H9 (cell line): Measurements from ENCODE around the gene RNF103. TPM values are rescaled to one million over a fixed set of nuclear protein-coding genes. Genes with fewer than 3 reads are reported as not detected.

Source experiments
- DNase-seq: peaks from one replicate; pipeline ENCODE4 v3.0.0-alpha.2; 2017
- H2AFZ ChIP-seq: one replicate; pipeline ENCODE4 v1.6.1; 2013; ENCODE audit warnings: mild to moderate bottlenecking, low read length, control low read depth, moderate library complexity
- H2AK5ac ChIP-seq: 2 replicates; pipeline ENCODE4 v1.6.1; 2013; ENCODE audit warnings: low read length, control low read depth, mixed read lengths; ENCODE audit not compliant: insufficient read length
- H2BK120ac ChIP-seq: one replicate; pipeline ENCODE4 v1.6.1; 2013; ENCODE audit warnings: low read depth, mild to moderate bottlenecking, low read length, control low read depth, inconsistent platforms; ENCODE audit not compliant: poor library complexity, severe bottlenecking
- H2BK12ac ChIP-seq: 2 replicates; pipeline ENCODE4 v1.6.1; 2013; ENCODE audit warnings: low read length, control low read depth, mixed read lengths, low read depth; ENCODE audit not compliant: insufficient read length
- H2BK15ac ChIP-seq: 2 replicates; pipeline ENCODE4 v1.6.1; 2013; ENCODE audit warnings: low read depth, low read length, control low read depth
- H2BK20ac ChIP-seq: one replicate; pipeline ENCODE4 v1.6.1; 2013; ENCODE audit warnings: low read depth, mild to moderate bottlenecking, low read length, control low read depth, inconsistent platforms; ENCODE audit not compliant: poor library complexity, severe bottlenecking
- H2BK5ac ChIP-seq: 2 replicates; pipeline ENCODE4 v1.6.1; 2013; ENCODE audit warnings: low read length, control low read depth, mixed read lengths; ENCODE audit not compliant: insufficient read length
- H3K14ac ChIP-seq: 2 replicates; pipeline ENCODE4 v1.6.1; 2013; ENCODE audit warnings: low read length, control low read depth; ENCODE audit not compliant: insufficient read depth
- H3K18ac ChIP-seq: 2 replicates; pipeline ENCODE4 v1.6.1; 2013; ENCODE audit warnings: low read depth, mild to moderate bottlenecking, mixed read lengths, low read length, control low read depth; ENCODE audit not compliant: insufficient read length
- H3K23ac ChIP-seq: 2 replicates; pipeline ENCODE4 v1.6.1; 2013; ENCODE audit warnings: low read length, control low read depth, mixed read lengths, low read depth; ENCODE audit not compliant: insufficient read length
- H3K23me2 ChIP-seq: 2 replicates; pipeline ENCODE4 v1.6.1; 2013; ENCODE audit warnings: low read depth, mild to moderate bottlenecking, mixed read lengths, low read length, control low read depth; ENCODE audit not compliant: insufficient read length, poor library complexity, severe bottlenecking
- H3K27ac ChIP-seq: 2 replicates; pipeline ENCODE4 v1.5.1; 2013; ENCODE audit warnings: low read length, control low read depth, mixed read lengths, low read depth; ENCODE audit not compliant: insufficient read length
- H3K27me3 ChIP-seq: 2 replicates; pipeline ENCODE4 v1.6.1; 2013; ENCODE audit warnings: low read length, control low read depth, inconsistent platforms; ENCODE audit not compliant: insufficient read depth
- H3K4ac ChIP-seq: 2 replicates; pipeline ENCODE4 v1.6.1; 2013; ENCODE audit warnings: low read depth, mild to moderate bottlenecking, control low read depth, inconsistent platforms, low read length, moderate library complexity
- H3K4me1 ChIP-seq: 2 replicates; pipeline ENCODE4 v1.6.1; 2013; ENCODE audit warnings: low read length, control low read depth, inconsistent platforms; ENCODE audit not compliant: insufficient read depth
- H3K4me2 ChIP-seq: 2 replicates; pipeline ENCODE4 v1.6.1; 2013; ENCODE audit warnings: low read length, control low read depth, mixed read lengths; ENCODE audit not compliant: insufficient read length, insufficient read depth
- H3K56ac ChIP-seq: 2 replicates; pipeline ENCODE4 v1.6.1; 2013; ENCODE audit warnings: low read depth, mild to moderate bottlenecking, mixed read lengths, low read length, control low read depth; ENCODE audit not compliant: insufficient read length
- H3K79me1 ChIP-seq: 2 replicates; pipeline ENCODE4 v1.6.1; 2013; ENCODE audit warnings: low read depth, mild to moderate bottlenecking, moderate library complexity, low read length, control low read depth, inconsistent platforms; ENCODE audit not compliant: insufficient read depth, poor library complexity, severe bottlenecking
- H3K79me2 ChIP-seq: 2 replicates; pipeline ENCODE4 v1.6.1; 2013; ENCODE audit warnings: low read length, control low read depth, inconsistent platforms; ENCODE audit not compliant: insufficient read depth
- H3K9ac ChIP-seq: 2 replicates; pipeline ENCODE4 v1.6.1; 2013; ENCODE audit warnings: low read length, control low read depth, mixed read lengths; ENCODE audit not compliant: insufficient read length; ENCODE audit errors: extremely low read depth
- H3K9me3 ChIP-seq: one replicate; pipeline ENCODE4 v1.6.1; 2013; ENCODE audit warnings: low read depth, low read length, inconsistent platforms; ENCODE audit not compliant: control insufficient read depth
- H3T11ph ChIP-seq: one replicate; pipeline ENCODE4 v1.6.1; 2013; ENCODE audit warnings: mild to moderate bottlenecking, low read length, control low read depth, inconsistent platforms
- H4K20me1 ChIP-seq: one replicate; pipeline ENCODE4 v1.6.1; 2013; ENCODE audit not compliant: control insufficient read depth, insufficient read length, insufficient read depth
- H4K5ac ChIP-seq: 2 replicates; pipeline ENCODE4 v1.6.1; 2013; ENCODE audit warnings: low read depth, mild to moderate bottlenecking, mixed read lengths, low read length, control low read depth; ENCODE audit not compliant: insufficient read length
- H4K8ac ChIP-seq: replicated peaks from 2 replicates; pipeline ENCODE4 v1.6.1; 2013; ENCODE audit warnings: low read length, control low read depth, mixed read lengths, low read depth; ENCODE audit not compliant: insufficient read length
- H4K91ac ChIP-seq: 2 replicates; pipeline ENCODE4 v1.6.1; 2013; ENCODE audit warnings: low read depth, mild to moderate bottlenecking, moderate library complexity, mixed read lengths, low read length, control low read depth; ENCODE audit not compliant: insufficient read length
- H3K27ac Mint-ChIP-seq, 3 experiments: 2 replicates in 2 of 3; 3 replicates in 1 of 3; pipeline ENCODE4 v1.8.0; 2020 to 2021; ENCODE audit warnings: mixed read lengths in 3 of 3, mild to moderate bottlenecking in 1 of 3, moderate library complexity in 1 of 3
- H3K27me3 Mint-ChIP-seq: 2 replicates; pipeline ENCODE4 v1.8.0; 2021; ENCODE audit warnings: low read depth, mild to moderate bottlenecking, moderate library complexity, mixed read lengths
- H3K36me3 Mint-ChIP-seq, 3 experiments: 2 replicates in 2 of 3; 3 replicates in 1 of 3; pipeline ENCODE4 v1.8.0; 2020 to 2021; ENCODE audit warnings: low read depth in 3 of 3, mixed read lengths in 3 of 3; ENCODE audit not compliant: insufficient read depth in 1 of 3
- H3K4me1 Mint-ChIP-seq, 2 experiments: 2 replicates each; pipeline ENCODE4 v1.8.0; 2020; ENCODE audit warnings: mixed read lengths in 2 of 2
- H3K4me3 Mint-ChIP-seq, 2 experiments: 2 replicates in 1 of 2; 3 replicates in 1 of 2; pipeline ENCODE4 v1.8.0; 2020 to 2021; ENCODE audit warnings: mild to moderate bottlenecking in 2 of 2, mixed read lengths in 2 of 2, moderate library complexity in 1 of 2
- H3K9me3 Mint-ChIP-seq, 2 experiments: 2 replicates in 1 of 2; 3 replicates in 1 of 2; pipeline ENCODE4 v1.8.0; 2020; ENCODE audit warnings: mild to moderate bottlenecking in 2 of 2, mixed read lengths in 2 of 2, moderate library complexity in 1 of 2
- WGBS: extraction: QIAGEN DNeasy Blood & Tissue Kit; methylation state at CpG from one replicate; pipeline ENCODE4 v1.1.7; 2013; ENCODE audit warnings: missing lambda C conversion rate, low lambda C conversion rate, mixed read lengths; ENCODE audit not compliant: insufficient read length; ENCODE audit errors: extremely low coverage; 5-methylcytosine and 5-hydroxymethylcytosine counted together
- total RNA-seq: library from RNA; stranded (reverse); gene quantifications from 2 replicates; pipeline ENCODE4 v1.2.1, GENCODE V29; 2021
- TF ChIP-seq, protein P1 (sequence below): fragments of 200-600 bp; sonication (generic); conservative IDR thresholded peaks from 3 replicates; pipeline ENCODE4 v1.8.0; 2021; ENCODE audit warnings: antibody characterized with exemption, mild to moderate bottlenecking

RNF103 gene
- total RNA-seq, 1 experiment from 2014 or later, result 7.1 TPM

DNA sequence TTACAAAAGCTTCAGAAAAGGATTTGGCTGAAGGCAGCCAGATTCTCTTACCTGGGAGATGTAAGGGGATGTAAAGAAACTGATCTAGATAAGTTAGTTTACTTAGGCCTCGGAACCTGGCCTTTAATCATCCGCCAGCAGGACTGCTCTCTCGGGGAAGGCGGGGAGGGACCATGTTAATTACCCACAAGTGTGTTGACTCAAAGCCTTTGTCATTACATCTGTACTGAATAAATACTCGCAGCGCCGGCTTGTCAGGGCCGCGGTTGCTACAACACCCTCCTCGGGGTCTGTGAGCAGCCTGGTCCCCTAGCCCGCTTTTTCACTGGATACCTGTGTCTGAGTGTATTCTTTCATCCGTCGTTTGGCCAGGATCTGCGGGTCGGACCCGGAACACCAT lies 67.2 kb downstream of the RNF103 start:
- Mint-ChIP-seq H3K36me3 (peaks cover 13 to 26% (median 18%) of the 10 kb centered on the region in 3 experiments), H3K9me3 (peaks cover 14 to 16% of the 10 kb centered on the region in 2 experiments; a peak in 4 of 5 replicates), H3K4me1 (0 out of 4 replicates have a peak, but pooled peaks cover 0 to 1% of the 10 kb centered on the region in 2 experiments), H3K27ac (no peak overlapping the region), H3K4me3 (no peak overlapping the region), H3K27me3 (no peaks in the 10 kb centered on the region)
- H3K23me2 ChIP-seq, result no peaks in the 10 kb centered on the region
- no peak overlapping the region for H3K14ac ChIP-seq
- H2BK120ac ChIP-seq, result no peak overlapping the region
- peaks cover 6% of the 10 kb centered on the region for H3K79me1 ChIP-seq
- no peak overlapping the region for H2BK5ac ChIP-seq
- no peak overlapping the region for H2BK15ac ChIP-seq
- no peaks in the 10 kb centered on the region for H3K4me1 ChIP-seq
- no peak overlapping the region for H3K23ac ChIP-seq
- H4K91ac ChIP-seq, result no peak overlapping the region
- no peak overlapping the region for H4K5ac ChIP-seq
- no peak overlapping the region for H3T11ph ChIP-seq
- H4K8ac ChIP-seq, result no peak overlapping the region
- H3K9me3 ChIP-seq, result no peaks in the 10 kb centered on the region
- no peak overlapping the region for H2BK20ac ChIP-seq
- H3K79me2 ChIP-seq, result peaks cover 5% of the 10 kb centered on the region; the same call in 1 of the 2 replicates
- no peak overlapping the region for H3K27ac ChIP-seq
- no peak overlapping the region for H3K4ac ChIP-seq
- H2BK12ac ChIP-seq, result no peak overlapping the region
- no peak overlapping the region for H2AFZ ChIP-seq
- no peak overlapping the region for H3K4me2 ChIP-seq
- no peak overlapping the region for H3K9ac ChIP-seq
- DNase-seq, result no peak
- H3K56ac ChIP-seq, result no peak overlapping the region
- no peaks in the 10 kb centered on the region for H4K20me1 ChIP-seq
- TF ChIP-seq, protein P1, sequence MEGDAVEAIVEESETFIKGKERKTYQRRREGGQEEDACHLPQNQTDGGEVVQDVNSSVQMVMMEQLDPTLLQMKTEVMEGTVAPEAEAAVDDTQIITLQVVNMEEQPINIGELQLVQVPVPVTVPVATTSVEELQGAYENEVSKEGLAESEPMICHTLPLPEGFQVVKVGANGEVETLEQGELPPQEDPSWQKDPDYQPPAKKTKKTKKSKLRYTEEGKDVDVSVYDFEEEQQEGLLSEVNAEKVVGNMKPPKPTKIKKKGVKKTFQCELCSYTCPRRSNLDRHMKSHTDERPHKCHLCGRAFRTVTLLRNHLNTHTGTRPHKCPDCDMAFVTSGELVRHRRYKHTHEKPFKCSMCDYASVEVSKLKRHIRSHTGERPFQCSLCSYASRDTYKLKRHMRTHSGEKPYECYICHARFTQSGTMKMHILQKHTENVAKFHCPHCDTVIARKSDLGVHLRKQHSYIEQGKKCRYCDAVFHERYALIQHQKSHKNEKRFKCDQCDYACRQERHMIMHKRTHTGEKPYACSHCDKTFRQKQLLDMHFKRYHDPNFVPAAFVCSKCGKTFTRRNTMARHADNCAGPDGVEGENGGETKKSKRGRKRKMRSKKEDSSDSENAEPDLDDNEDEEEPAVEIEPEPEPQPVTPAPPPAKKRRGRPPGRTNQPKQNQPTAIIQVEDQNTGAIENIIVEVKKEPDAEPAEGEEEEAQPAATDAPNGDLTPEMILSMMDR, result no peak
- H2AK5ac ChIP-seq, result no peak overlapping the region
- no peaks in the 10 kb centered on the region for H3K27me3 ChIP-seq
- no CpG with 5 or more reads among the region's 16 CpGs for WGBS
- no peak overlapping the region for H3K18ac ChIP-seq

Other genes starting within 250 kb of the RNF103 start
- 24.8 and 28.1 TPM in 2 replicates for gene KDM3A, start 182.5 kb downstream of the RNF103 start, total RNA-seq
- 27.5 and 28.8 TPM in 2 replicates for gene CHMP3, start 60.4 kb downstream of the RNF103 start, total RNA-seq
- gene RMND5A, start 96.4 kb upstream of the RNF103 start, total RNA-seq, result 48.8 and 51.5 TPM in 2 replicates
- gene CD8A, start 167.0 kb upstream of the RNF103 start, total RNA-seq, result not detected in 2 replicates
- gene CD8B, start 238.0 kb upstream of the RNF103 start, total RNA-seq, result 0.24 TPM in 1 of 2 replicates, not detected in the other